Lower leg skin (tissue), 4 donors: ENCODE results near the gene PRKCH. TPM values are rescaled to one million over a fixed set of nuclear protein-coding genes. Genes with fewer than 3 reads are reported as not detected.

Source experiments
- DNase-seq, 2 donors: peaks; one replicate each; pipeline ENCODE4 v3.0.0-alpha.2; 2019; ENCODE audit warnings: low spot score in 2 of 2
- H3K4me3 ChIP-seq: fragments of 200-600 bp; sonication (generic); 2 replicates; pipeline ENCODE4 v1.5.1; 2017; ENCODE audit warnings: mild to moderate bottlenecking, low read depth; ENCODE audit not compliant: poor library complexity, severe bottlenecking
- POLR2A ChIP-seq, 2 donors: fragments of 450-650 bp; IDR thresholded peaks; one replicate each; pipeline ENCODE4 v1.6.1; 2016 to 2017; ENCODE audit warnings: antibody characterized with exemption in 2 of 2, mild to moderate bottlenecking in 1 of 2, moderate library complexity in 1 of 2
- WGBS, 2 donors: methylation state at CpG; one replicate each; pipeline ENCODE4 v1.1.5; 2018; 5-methylcytosine and 5-hydroxymethylcytosine counted together
- intact Hi-C: fragments of 100-400 bp; cut with DNase I; formaldehyde crosslinking; loops from one replicate; pipeline ENCODE4 v1.15.0; 2023; ENCODE audit warnings: low total_unique reads
- total RNA-seq, 4 donors: library from RNA; depleted of rRNA; stranded (reverse); fragments of >200 nt; gene quantifications; one replicate each; pipeline ENCODE4 v1.1.0, GENCODE V29; 2016
- TF ChIP-seq, protein P1 (sequence below), 3 donors: fragments of 450-650 bp; IDR thresholded peaks; one replicate each; pipeline ENCODE4 v1.5.1; 2016; ENCODE audit warnings: antibody characterized with exemption in 3 of 3, mild to moderate bottlenecking in 3 of 3, moderate library complexity in 2 of 3

PRKCH gene
- total RNA-seq, 4 donors from 2014 or later, result 57.3 to 103 (median 66.7) TPM

DNA sequence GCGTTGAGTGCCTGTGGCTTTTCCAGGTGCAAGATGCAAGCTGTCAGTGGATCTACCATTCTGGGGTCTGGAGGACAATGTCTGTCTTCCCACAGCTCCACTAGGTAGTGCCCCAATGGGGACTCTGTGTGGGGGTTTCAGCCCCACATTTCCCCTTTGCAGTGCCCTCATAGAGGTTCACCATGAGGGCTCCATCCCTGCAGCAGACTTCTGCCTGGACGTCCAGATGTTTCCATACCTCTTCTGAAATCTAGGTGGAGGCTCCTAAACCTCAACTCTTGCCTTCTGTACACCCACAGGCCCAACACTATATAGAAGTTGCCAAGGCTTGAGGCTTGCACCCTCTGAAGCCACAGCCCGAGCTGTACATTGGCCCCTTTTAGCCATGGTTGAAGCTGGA, 52.9 kb downstream of the PRKCH start:
- intact Hi-C loops, result no loop called here
- no peak overlapping the region for H3K4me3 ChIP-seq
- 91 to 97% methylated on average over 3 of the region's 3 CpGs for WGBS, 2 donors
- TF ChIP-seq, protein P1, sequence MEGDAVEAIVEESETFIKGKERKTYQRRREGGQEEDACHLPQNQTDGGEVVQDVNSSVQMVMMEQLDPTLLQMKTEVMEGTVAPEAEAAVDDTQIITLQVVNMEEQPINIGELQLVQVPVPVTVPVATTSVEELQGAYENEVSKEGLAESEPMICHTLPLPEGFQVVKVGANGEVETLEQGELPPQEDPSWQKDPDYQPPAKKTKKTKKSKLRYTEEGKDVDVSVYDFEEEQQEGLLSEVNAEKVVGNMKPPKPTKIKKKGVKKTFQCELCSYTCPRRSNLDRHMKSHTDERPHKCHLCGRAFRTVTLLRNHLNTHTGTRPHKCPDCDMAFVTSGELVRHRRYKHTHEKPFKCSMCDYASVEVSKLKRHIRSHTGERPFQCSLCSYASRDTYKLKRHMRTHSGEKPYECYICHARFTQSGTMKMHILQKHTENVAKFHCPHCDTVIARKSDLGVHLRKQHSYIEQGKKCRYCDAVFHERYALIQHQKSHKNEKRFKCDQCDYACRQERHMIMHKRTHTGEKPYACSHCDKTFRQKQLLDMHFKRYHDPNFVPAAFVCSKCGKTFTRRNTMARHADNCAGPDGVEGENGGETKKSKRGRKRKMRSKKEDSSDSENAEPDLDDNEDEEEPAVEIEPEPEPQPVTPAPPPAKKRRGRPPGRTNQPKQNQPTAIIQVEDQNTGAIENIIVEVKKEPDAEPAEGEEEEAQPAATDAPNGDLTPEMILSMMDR (IDR thresholded peaks at IDR 0.05), result no peak
- no peak for TF ChIP-seq POLR2A (IDR thresholded peaks at IDR 0.05)
- DNase-seq, result no peak

DNA sequence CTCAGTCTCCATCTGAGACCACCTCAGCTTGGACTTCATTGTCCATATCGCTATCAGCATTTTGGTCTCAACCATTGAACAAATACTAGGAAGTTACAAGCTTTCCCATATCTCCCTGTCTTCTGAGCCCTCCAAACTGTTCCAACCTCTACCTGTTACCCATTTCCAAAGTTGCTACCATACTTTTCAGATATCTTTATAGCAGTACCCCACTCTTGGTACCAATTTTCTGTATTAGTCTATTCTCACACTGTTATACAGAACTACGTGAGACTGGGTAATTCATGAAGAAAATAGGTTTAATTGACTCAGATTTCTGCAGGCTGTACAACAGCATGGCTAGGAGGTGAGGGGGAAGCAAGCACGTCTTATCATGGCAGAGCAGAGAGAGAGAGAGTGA, 53.8 kb downstream of the PRKCH start:
- intact Hi-C loops, result no loop called here
- TF ChIP-seq, protein P1 (IDR thresholded peaks at IDR 0.05), result no peak
- TF ChIP-seq POLR2A (IDR thresholded peaks at IDR 0.05), result no peak
- no peak for DNase-seq
- WGBS, 2 donors, result 89 to 94% methylated on average over 3 of the region's 3 CpGs
- H3K4me3 ChIP-seq, result no peak overlapping the region

DNA sequence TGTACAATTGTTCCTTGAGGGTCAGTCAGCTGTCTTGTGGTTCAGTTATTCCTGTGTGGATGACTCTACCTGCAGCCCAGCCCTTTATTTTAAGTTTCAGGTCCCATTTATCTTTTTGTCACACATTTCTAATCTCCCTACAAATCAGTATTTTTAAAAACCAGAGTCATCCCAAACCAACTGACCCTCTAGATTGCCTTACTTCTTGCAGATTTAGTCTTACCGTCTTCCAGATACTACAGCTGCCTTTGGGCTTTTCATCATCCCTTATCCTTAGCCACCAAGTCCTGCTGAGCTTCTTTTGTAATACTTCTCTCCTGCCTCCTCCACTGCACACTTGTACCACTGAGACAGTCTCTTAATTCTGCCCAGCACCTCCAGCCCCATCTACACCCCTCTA, 54.9 kb downstream of the PRKCH start:
- 92 to 96% methylated on average over 1 of the region's 1 CpG for WGBS, 2 donors
- intact Hi-C loops, result no loop called here
- DNase-seq, result no peak
- H3K4me3 ChIP-seq, result no peak overlapping the region
- TF ChIP-seq, protein P1 (IDR thresholded peaks at IDR 0.05), result no peak
- TF ChIP-seq POLR2A (IDR thresholded peaks at IDR 0.05), result no peak

DNA sequence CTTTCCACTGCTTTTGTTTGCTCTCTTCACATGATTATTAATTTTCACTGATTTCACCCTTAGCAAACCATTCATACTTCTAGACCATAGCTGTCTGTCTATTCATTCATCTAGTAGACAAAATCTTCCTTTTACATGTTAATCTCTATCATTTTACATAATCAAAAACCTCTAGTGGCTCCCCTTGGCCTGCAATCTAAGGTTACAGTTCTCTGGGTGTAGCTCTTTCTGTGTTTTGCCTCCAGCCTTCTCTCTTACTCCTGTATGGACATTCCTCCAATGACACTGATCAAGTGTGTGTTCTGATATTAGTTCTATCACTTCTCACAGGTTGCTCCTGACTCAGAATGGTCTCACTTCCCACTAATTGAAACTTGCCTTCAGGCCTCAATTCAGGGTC, 56.4 kb downstream of the PRKCH start:
- intact Hi-C loops, result no loop called here
- no peak overlapping the region for H3K4me3 ChIP-seq

DNA sequence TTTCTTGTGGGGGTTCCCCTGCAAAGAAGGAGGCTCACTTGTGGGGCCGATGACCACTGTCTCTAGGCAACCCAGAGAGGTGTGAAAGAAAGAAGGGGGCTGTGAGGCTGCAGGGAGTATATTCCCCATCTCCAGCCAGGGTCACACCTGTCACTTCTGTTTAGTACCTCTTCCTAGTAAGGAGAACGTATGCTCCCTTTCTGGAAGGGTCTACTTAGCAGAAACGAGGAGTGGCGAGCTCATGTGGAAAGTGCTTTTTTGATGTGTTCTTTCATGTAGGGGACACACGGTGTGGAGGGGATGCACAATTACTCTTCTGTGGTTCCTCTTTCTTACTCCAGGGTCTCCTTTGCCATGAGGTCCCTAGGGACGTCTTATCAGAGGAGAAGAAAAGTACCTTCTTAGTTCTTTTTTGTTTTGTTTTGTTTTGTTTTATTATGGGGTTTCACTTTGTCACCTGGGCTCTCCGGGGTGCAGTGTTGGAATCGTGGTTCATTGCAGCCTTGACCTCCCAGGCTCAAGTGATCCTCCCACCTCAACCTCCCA, 58.3 kb downstream of the PRKCH start:
- WGBS, 2 donors, result 88 to 91% methylated on average over 8 of the region's 8 CpGs
- DNase-seq, result no peak
- intact Hi-C loops, result no loop called here
- no peak overlapping the region for H3K4me3 ChIP-seq
- no peak for TF ChIP-seq POLR2A (IDR thresholded peaks at IDR 0.05)
- TF ChIP-seq, protein P1 (IDR thresholded peaks at IDR 0.05), result no peak

More for the DNA sequence above, 56.4 kb downstream of the PRKCH start:
- TF ChIP-seq, protein P1 (IDR thresholded peaks at IDR 0.05), result no peak
- TF ChIP-seq POLR2A (IDR thresholded peaks at IDR 0.05), result no peak
- DNase-seq, result no peak

DNA sequence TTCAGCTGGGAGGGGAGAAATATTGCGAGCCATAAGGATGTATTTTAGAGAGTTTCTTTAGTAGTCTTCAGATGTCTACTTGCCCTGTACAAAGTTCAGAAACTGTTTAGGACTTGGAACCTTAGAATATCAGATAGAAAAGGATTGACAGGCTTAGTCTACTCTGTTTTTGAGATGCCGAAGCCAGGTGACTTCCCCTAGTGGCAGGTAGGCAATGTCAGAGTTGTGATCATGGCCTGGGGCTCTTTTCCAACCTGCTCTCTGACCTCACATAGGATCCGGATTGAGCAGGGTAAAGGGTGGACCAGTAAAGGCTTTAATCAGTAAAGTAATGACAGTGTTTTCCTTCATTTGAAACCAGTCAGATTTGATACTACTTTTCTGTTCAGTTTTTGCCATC, 59.6 kb downstream of the PRKCH start:
- intact Hi-C loops, result no loop called here
- TF ChIP-seq POLR2A (IDR thresholded peaks at IDR 0.05), result no peak
- TF ChIP-seq, protein P1 (IDR thresholded peaks at IDR 0.05), result no peak
- H3K4me3 ChIP-seq, result no peak overlapping the region
- 60 to 70% methylated on average over 3 of the region's 3 CpGs for WGBS, 2 donors
- DNase-seq, result no peak
